ENCODE results near the gene C9orf72.

- TF ChIP-seq POLR2AphosphoS5 (IDR thresholded peaks at IDR 0.05; ENCODE audit: borderline replicate concordance, low read depth, low read length) (no peak), EZH2 (IDR thresholded peaks at IDR 0.05) (no peak)
These were observed 11.6 kb downstream of the C9orf72 start for GRCh38 chr9:27561685-27562084.

Data from SK-N-MC (cell line).